Upper lobe of right lung (tissue), 1 donor: Measurements from ENCODE around the gene USP53. TPM values are rescaled to one million over a fixed set of nuclear protein-coding genes. Genes with fewer than 3 reads are reported as not detected.
A peak's percentile ranks its signal among the peaks of the same experiment; 100 is the strongest.

Experiments
- ATAC-seq: fragments of 200-7000 bp; cut with Tn5 transposase; one replicate; pipeline ENCODE4 v1.9.1; 2020; ENCODE audit warnings: mild to moderate bottlenecking, moderate library complexity
- DNase-seq: peaks from one replicate; pipeline ENCODE4 v3.0.0-alpha.2; 2020
- H3K27ac ChIP-seq: fragments of 200-600 bp; one replicate; pipeline ENCODE4 v1.8.0; 2022
- H3K27me3 ChIP-seq: fragments of 200-600 bp; one replicate; pipeline ENCODE4 v1.8.0; 2022; ENCODE audit warnings: mild to moderate bottlenecking
- H3K36me3 ChIP-seq: fragments of 200-600 bp; one replicate; pipeline ENCODE4 v1.8.0; 2022
- H3K4me1 ChIP-seq: fragments of 200-600 bp; one replicate; pipeline ENCODE4 v1.8.0; 2022
- H3K4me3 ChIP-seq: fragments of 200-600 bp; one replicate; pipeline ENCODE4 v1.8.0; 2022; ENCODE audit warnings: mild to moderate bottlenecking
- H3K9me3 ChIP-seq: fragments of 200-600 bp; one replicate; pipeline ENCODE4 v1.8.0; 2022
- CTCF ChIP-seq: fragments of 200-600 bp; IDR thresholded peaks from one replicate; pipeline ENCODE4 v1.8.0; 2022; ENCODE audit warnings: antibody characterized with exemption
- intact Hi-C: fragments of 100-400 bp; cut with DNase I; formaldehyde crosslinking; loops from one replicate; pipeline ENCODE4 v1.11.0; 2022
- total RNA-seq: library from RNA; stranded (reverse); fragmentation: NEBNext Ultra II Directional; extraction: Animal tissue kit (Norgen Biotek cat#: 25700); gene quantifications from one replicate; pipeline ENCODE4 v1.2.1, GENCODE V29; 2021
- donor health status: DM: no; HTN: yes; CAD: no; lungs with severe emphysema.

USP53 gene
- total RNA-seq, 1 donor from 2014 or later: 80.5 TPM

DNA sequence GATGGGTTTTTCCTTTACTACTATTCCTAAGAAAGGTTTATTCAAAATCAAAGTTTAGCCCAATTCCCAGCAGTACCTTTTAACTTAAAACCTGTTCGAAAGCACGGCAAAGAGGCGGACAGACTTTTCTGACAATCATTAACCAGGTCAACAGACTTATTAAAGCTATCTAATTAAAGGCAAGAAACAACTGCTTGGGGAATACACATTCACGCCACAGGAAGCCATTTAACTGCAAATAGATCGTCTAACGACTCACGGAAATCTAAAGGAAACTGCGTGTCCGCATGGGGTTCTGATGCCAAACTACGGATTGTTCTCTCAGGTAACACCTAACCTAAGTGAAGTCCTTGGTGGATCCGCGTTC is 663 bp upstream of the USP53 start:
- Histone ChIP-seq H3K9me3 (no peaks in the 10 kb centered on the region), H3K27me3 (no peaks in the 10 kb centered on the region), H3K27ac (peak overlapping the region; percentile 93), H3K36me3 (peaks cover 6% of the 10 kb centered on the region), H3K4me1 (peaks cover 16% of the 10 kb centered on the region), H3K4me3 (peak overlapping the region; percentile 76)
- intact Hi-C loops: no loop called here
- no peak for ATAC-seq
- TF ChIP-seq CTCF: no peak
- DNase-seq: no peak

- peak overlapping the region; percentile 93 for H3K27ac ChIP-seq
- ATAC-seq (peak; percentile 83), DNase-seq (peak; percentile 93)
- peaks cover 13% of the 10 kb centered on the region for H3K36me3 ChIP-seq
- peak; percentile 44 for TF ChIP-seq CTCF
- H3K27me3 ChIP-seq: no peaks in the 10 kb centered on the region
- peak overlapping the region; percentile 76 for H3K4me3 ChIP-seq
- intact Hi-C loops: no loop called here
- peaks cover 16% of the 10 kb centered on the region for H3K4me1 ChIP-seq
- no peaks in the 10 kb centered on the region for H3K9me3 ChIP-seq
Observed at GRCh38 chr4:119212964-119213606, 572 bp downstream of the USP53 start.

DNA sequence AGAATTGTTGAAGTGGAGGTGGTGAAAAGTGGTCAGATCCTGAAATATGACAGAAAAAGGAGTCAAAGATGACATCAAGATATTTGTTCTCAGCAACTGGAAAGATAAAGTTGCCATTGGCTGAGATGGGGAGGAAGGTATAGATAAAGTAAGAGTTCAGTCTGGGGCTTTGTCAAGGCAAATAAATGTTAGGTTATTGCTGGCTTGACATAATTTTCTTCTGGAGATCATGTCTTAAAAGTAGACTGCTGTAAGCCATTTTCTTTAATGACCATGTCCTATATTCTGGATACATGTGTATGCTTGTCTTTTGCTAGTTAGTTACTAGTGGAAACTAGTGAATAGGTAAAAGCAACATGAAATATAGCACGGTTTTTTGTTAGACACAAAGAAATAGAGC is 5.6 kb downstream of the USP53 start:
- peak overlapping the region; percentile 76 for H3K4me3 ChIP-seq
- intact Hi-C loops: no loop called here
- TF ChIP-seq CTCF: no peak

GRCh38 chr4:119221412-119221811 is 8.9 kb downstream of the USP53 start:
- Histone ChIP-seq H3K4me1 (no peaks in the 10 kb centered on the region), H3K27ac (no peak overlapping the region), H3K9me3 (no peaks in the 10 kb centered on the region), H3K36me3 (peaks cover 57% of the 10 kb centered on the region), H3K27me3 (no peaks in the 10 kb centered on the region), H3K4me3 (no peak overlapping the region)
- TF ChIP-seq CTCF: no peak
- DNase-seq (no peak), ATAC-seq (no peak)
- intact Hi-C loops: no loop called here

More for the DNA sequence above, 5.6 kb downstream of the USP53 start:
- ATAC-seq: no peak
- H3K4me1 ChIP-seq: peaks cover 16% of the 10 kb centered on the region
- H3K9me3 ChIP-seq: no peaks in the 10 kb centered on the region
- peaks cover 59% of the 10 kb centered on the region for H3K36me3 ChIP-seq
- no peaks in the 10 kb centered on the region for H3K27me3 ChIP-seq
- H3K27ac ChIP-seq: no peak overlapping the region
- DNase-seq: no peak

DNA sequence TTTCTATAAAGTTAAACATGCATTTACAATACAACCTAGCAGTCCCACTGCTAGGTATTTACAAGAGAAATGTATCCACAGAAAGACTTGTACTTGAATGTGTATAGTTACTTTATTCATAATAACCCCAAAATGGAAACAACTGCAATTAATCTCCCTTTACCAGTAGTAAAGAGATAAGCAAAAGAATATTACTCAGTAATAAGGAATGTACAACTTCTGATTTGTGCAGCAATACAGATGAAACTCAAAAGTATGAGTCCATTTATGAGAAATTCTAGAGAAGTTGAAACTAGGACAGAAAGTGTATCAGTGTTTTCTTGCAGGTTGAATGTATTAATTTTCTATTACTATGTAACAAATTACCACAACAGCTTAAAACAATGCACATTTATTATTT is 15.2 kb downstream of the USP53 start:
- ATAC-seq (no peak), DNase-seq (no peak)
- no peaks in the 10 kb centered on the region for H3K9me3 ChIP-seq
- peaks cover 4% of the 10 kb centered on the region for H3K4me1 ChIP-seq
- H3K27ac ChIP-seq: no peak overlapping the region
- H3K36me3 ChIP-seq: peaks cover 20% of the 10 kb centered on the region
- no peak for TF ChIP-seq CTCF
- no peak overlapping the region for H3K4me3 ChIP-seq
- H3K27me3 ChIP-seq: no peaks in the 10 kb centered on the region
- intact Hi-C loops: no loop called here

- no peaks in the 10 kb centered on the region for H3K27me3 ChIP-seq
- intact Hi-C loops: no loop called here
- H3K4me3 ChIP-seq: no peak overlapping the region
- H3K27ac ChIP-seq: no peak overlapping the region
- no peak for ATAC-seq
- H3K4me1 ChIP-seq: peaks cover 11% of the 10 kb centered on the region
- DNase-seq: no peak
- no peak for TF ChIP-seq CTCF
- peaks cover 13% of the 10 kb centered on the region for H3K36me3 ChIP-seq
- H3K9me3 ChIP-seq: no peaks in the 10 kb centered on the region
Observed at GRCh38 chr4:119228406-119228805, 15.9 kb downstream of the USP53 start.
